Common myeloid progenitor, CD34-positive (primary cell): ENCODE results near the gene GBP6.
"Not testable (repeated sequence)": the region's sequence is repeated elsewhere in the genome, so short reads cannot be mapped to it uniquely, and the experiment has no call there.

Source experiments
- CTCF ChIA-PET: fragments of 350-600 bp; sonication (Branson Sonifier 250); formaldehyde crosslinking; loops from one replicate; lab custom pipeline; 2021; ENCODE audit warnings: antibody characterized with exemption; lab: Charles Lee
- POLR2A ChIA-PET: fragments of 350-600 bp; sonication (Branson Sonifier 250); formaldehyde crosslinking; loops from one replicate; lab custom pipeline; 2021; ENCODE audit warnings: antibody characterized with exemption; lab: Charles Lee
- DNase-seq, 3 donors: peaks; one replicate each; pipeline versions ENCODE4 v3.0.0 to v3.0.0-alpha.2; 2013
- H3K27ac ChIP-seq, 2 experiments: 1 replicate in 1 of 2; 2 replicates in 1 of 2; pipeline ENCODE4 v1.7.0; 2013; ENCODE audit warnings: inconsistent platforms in 2 of 2, low read length in 2 of 2, mild to moderate bottlenecking in 2 of 2, low read depth in 1 of 2, moderate library complexity in 1 of 2; ENCODE audit not compliant: severe bottlenecking in 2 of 2, insufficient read depth in 1 of 2, poor library complexity in 1 of 2
- H3K27me3 ChIP-seq, 5 experiments: replicated peaks in 2 of 5; 1 replicate in 3 of 5; 2 replicates in 2 of 5; pipeline versions ENCODE4 v1.6.1 to v1.7.0; 2013; ENCODE audit warnings: low read length in 4 of 5, mild to moderate bottlenecking in 2 of 5, moderate library complexity in 2 of 5, inconsistent platforms in 1 of 5; ENCODE audit not compliant: insufficient read depth in 5 of 5, control insufficient read depth in 4 of 5
- H3K36me3 ChIP-seq, 4 experiments: 1 replicate in 2 of 4; 2 replicates in 2 of 4; pipeline versions ENCODE4 v1.6.1 to v1.7.0; 2013; ENCODE audit warnings: low read length in 3 of 4, control low read depth in 1 of 4, mild to moderate bottlenecking in 1 of 4; ENCODE audit not compliant: control insufficient read depth in 4 of 4, insufficient read depth in 4 of 4
- H3K4me1 ChIP-seq, 4 experiments: 1 replicate in 3 of 4; 2 replicates in 1 of 4; pipeline versions ENCODE4 v1.6.1 to v1.7.1; 2013; ENCODE audit warnings: low read length in 3 of 4, mild to moderate bottlenecking in 3 of 4, control low read depth in 1 of 4, inconsistent platforms in 1 of 4, moderate library complexity in 1 of 4; ENCODE audit not compliant: control insufficient read depth in 4 of 4, insufficient read depth in 4 of 4; ENCODE audit errors: control extremely low read depth in 1 of 4
- H3K4me3 ChIP-seq, 7 experiments: 1 replicate in 4 of 7; 2 replicates in 3 of 7; pipeline versions ENCODE4 v1.5.1 to v1.7.0; 2013; ENCODE audit warnings: mild to moderate bottlenecking in 7 of 7, low read length in 6 of 7, moderate library complexity in 6 of 7, inconsistent platforms in 2 of 7, low read depth in 2 of 7, control low read depth in 1 of 7; ENCODE audit not compliant: insufficient read depth in 4 of 7, control insufficient read depth in 1 of 7; ENCODE audit errors: extremely low read depth in 1 of 7
- H3K9me3 ChIP-seq, 5 experiments: 1 replicate in 4 of 5; 2 replicates in 1 of 5; pipeline versions ENCODE4 v1.6.1 to v1.7.1; 2013; ENCODE audit warnings: low read length in 4 of 5, mild to moderate bottlenecking in 2 of 5, inconsistent platforms in 1 of 5, low read depth in 1 of 5, moderate library complexity in 1 of 5; ENCODE audit not compliant: control insufficient read depth in 4 of 5, insufficient read depth in 2 of 5; ENCODE audit errors: control extremely low read depth in 1 of 5
- WGBS: methylation state at CpG from one replicate; pipeline ENCODE4 v1.1.5; 2013; ENCODE audit not compliant: insufficient coverage; 5-methylcytosine and 5-hydroxymethylcytosine counted together

Gene GBP6

GRCh38 chr1:89407768-89408167 lies 43.9 kb downstream of the GBP6 start:
- H3K36me3 ChIP-seq, CTCF ChIA-PET, POLR2A ChIA-PET, H3K9me3 ChIP-seq, H3K27me3 ChIP-seq: not testable (repeated sequence)
- 7% methylated on average over 2 of the region's 2 CpGs for WGBS
- peak overlapping the region in 5 of 7 experiments; percentile 2 to 85 (median 63) for H3K4me3 ChIP-seq
- DNase-seq = peak in 1 of 3 donors; percentile 7
- H3K4me1 ChIP-seq = peaks cover 0 to 15% (median 2%) of the 10 kb centered on the region in 4 experiments
- peak overlapping the region; percentile 64 to 82 for H3K27ac ChIP-seq

- Histone ChIP-seq H3K27me3 (no peaks in the 10 kb centered on the region), H3K27ac (no peak overlapping the region), H3K9me3 (no peaks in the 10 kb centered on the region), H3K36me3 (peaks cover 0 to 11% (median 2%) of the 10 kb centered on the region in 4 experiments), H3K4me3 (no peak overlapping the region), H3K4me1 (no peaks in the 10 kb centered on the region)
- ChIA-PET CTCF (interaction anchor here (1.0 kb wide), 1 partner anchor 16 kb away, joined by 3 read pairs; no protein-coding TSS in a partner anchor), POLR2A (no interaction called here)
- WGBS = 100% methylated on average over 3 of the region's 3 CpGs
- no peak for DNase-seq
These were observed 61.2 kb downstream of the GBP6 start for GRCh38 chr1:89425056-89425455.

GRCh38 chr1:89429062-89429461 lies 65.2 kb downstream of the GBP6 start:
- DNase-seq = no peak
- Histone ChIP-seq H3K4me3 (no peak overlapping the region), H3K36me3 (peaks cover 0 to 4% (median 0%) of the 10 kb centered on the region in 4 experiments), H3K27me3 (no peaks in the 10 kb centered on the region), H3K4me1 (peaks cover 0 to 2% (median 0%) of the 10 kb centered on the region in 4 experiments), H3K9me3 (no peaks in the 10 kb centered on the region), H3K27ac (no peak overlapping the region)
- POLR2A ChIA-PET = no interaction called here
- WGBS = 100% methylated on average over 6 of the region's 6 CpGs
- CTCF ChIA-PET = no interaction called here

GRCh38 chr1:89429681-89430080 lies 65.8 kb downstream of the GBP6 start:
- H3K4me1 ChIP-seq, H3K9me3 ChIP-seq, POLR2A ChIA-PET, H3K36me3 ChIP-seq, H3K27me3 ChIP-seq, H3K4me3 ChIP-seq, H3K27ac ChIP-seq, CTCF ChIA-PET, DNase-seq: not testable (repeated sequence)
- WGBS = no CpG with 5 or more reads among the region's 4 CpGs

- Histone ChIP-seq H3K9me3 (peaks cover 0 to 8% (median 0%) of the 10 kb centered on the region in 5 experiments), H3K36me3 (no peaks in the 10 kb centered on the region), H3K27me3 (no peaks in the 10 kb centered on the region), H3K4me1 (peaks cover 0 to 2% (median 0%) of the 10 kb centered on the region in 4 experiments), H3K4me3 (no peak overlapping the region), H3K27ac (no peak overlapping the region)
- ChIA-PET CTCF (interaction anchor here (0.6 kb wide), 1 partner anchor 328 kb away, joined by 3 read pairs; no protein-coding TSS in a partner anchor), POLR2A (no interaction called here)
- no peak for DNase-seq
- WGBS = 88% methylated on average over 1 of the region's 4 CpGs
These were observed 69.6 kb downstream of the GBP6 start for GRCh38 chr1:89433421-89433820.

GRCh38 chr1:89434058-89434780 lies 70.4 kb downstream of the GBP6 start:
- H3K4me1 ChIP-seq, H3K36me3 ChIP-seq, CTCF ChIA-PET, H3K4me3 ChIP-seq, POLR2A ChIA-PET, H3K27ac ChIP-seq, H3K27me3 ChIP-seq: not testable (repeated sequence)
- peaks cover 0 to 16% (median 3%) of the 10 kb centered on the region in 5 experiments for H3K9me3 ChIP-seq
- DNase-seq = peak in 1 of 3 donors; percentile 6
- 89% methylated on average over 5 of the region's 9 CpGs for WGBS
